ENCODE measurements around the gene EHMT1.

DNA sequence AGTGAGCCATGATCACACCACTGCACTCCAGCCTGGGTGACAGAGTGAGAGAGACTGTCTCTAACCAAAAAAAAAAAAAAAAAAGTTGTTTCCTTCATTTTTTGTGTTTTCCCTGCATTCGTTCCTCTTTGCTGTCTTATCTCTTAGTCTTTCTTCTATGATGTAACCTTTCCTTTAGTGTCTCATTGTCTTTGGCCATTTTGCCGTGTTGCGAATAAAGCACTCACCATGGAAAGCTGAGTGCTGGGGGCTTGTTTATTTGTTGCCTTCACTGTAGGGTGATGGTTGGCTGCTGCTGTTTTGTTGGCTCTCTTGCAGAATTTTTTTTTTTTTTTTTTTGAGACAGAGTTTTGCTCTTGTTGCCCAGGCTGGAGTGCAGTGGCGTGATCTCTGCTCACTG lies 7.7 kb downstream of the EHMT1 start:
- TF ChIP-seq TAF1 (IDR thresholded peaks at IDR 0.05; ENCODE audit: borderline replicate concordance, low read depth, low read length) (no peak), POLR2AphosphoS5 (IDR thresholded peaks at IDR 0.05; ENCODE audit: low read depth, low read length) (no peak), POLR2A (IDR thresholded peaks at IDR 0.05; ENCODE audit: low read depth, low read length) (no peak)
